ENCODE results near the gene ATL3. TPM values are rescaled to one million over a fixed set of nuclear protein-coding genes. Genes with fewer than 3 reads are reported as not detected.
"Not testable (repeated sequence)": the region's sequence is repeated elsewhere in the genome, so short reads cannot be mapped to it uniquely, and the experiment has no call there.

Gene ATL3
- total and polyA plus RNA-seq, 7 experiments from 2014 or later = 13.8 to 33.3 (median 26.8) TPM

DNA sequence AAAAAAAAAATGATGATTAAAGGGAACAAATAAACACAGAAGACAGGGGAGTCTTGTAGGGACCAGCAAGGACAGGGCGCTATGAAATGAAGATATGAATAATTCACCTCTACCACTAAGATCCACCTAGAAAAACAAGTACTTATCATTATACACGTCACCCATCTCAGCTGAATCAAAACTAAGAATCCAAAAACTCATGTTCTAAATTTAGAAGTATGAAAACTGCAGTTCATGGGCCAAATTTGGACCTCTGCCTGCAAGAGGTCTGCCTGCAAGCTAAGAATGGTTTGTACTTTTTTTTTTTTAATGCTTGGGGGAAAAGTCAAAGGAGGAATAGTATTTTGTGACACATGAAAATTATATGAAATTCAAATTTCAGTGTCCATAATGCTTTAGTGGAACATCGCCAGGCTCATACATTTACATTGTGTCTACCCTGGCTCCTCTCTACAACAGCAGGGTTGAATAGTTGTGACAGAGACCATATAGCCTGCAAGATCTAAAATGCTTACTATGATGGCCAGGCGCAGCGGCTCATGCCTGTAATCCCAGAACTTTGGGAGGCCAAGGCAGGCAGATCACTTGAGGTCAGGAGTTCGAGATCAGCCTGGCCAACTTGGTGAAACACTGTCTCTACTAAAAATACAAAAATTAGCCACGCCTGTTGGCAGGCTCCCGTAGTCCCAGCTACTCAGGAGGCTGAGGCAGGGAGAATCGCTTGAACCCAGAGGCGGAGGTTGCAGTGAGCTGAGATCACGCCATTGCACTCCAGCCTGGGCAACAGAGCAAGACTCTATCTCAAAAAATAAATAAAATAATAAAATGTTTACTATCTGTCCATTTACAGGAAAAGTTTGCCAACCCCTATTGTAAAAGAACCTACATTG lies 68.6 kb downstream of the ATL3 start:
- H3K27ac Mint-ChIP-seq; intact Hi-C loops (cut with micrococcal nuclease); CTCF ChIA-PET; ATAC-seq; H3K36me3 Mint-ChIP-seq; H3K9me3 ChIP-seq (ENCODE audit: control insufficient read depth in 2 of 3, low read length in 3 of 3); H3K4me3 ChIP-seq (ENCODE audit: low read length); H3K27me3 Mint-ChIP-seq; H3K27ac ChIP-seq (ENCODE audit: low read depth, low read length); H3K4me3 Mint-ChIP-seq; DNase-seq; H3K9me3 Mint-ChIP-seq; H3K27me3 ChIP-seq (ENCODE audit: control insufficient read depth in 2 of 2, insufficient read depth in 2 of 2, low read length in 2 of 2); H3K4me1 ChIP-seq (ENCODE audit: control insufficient read depth in 2 of 2, insufficient read depth in 2 of 2, low read length in 2 of 2); H3K36me3 ChIP-seq (ENCODE audit: control insufficient read depth in 2 of 3, insufficient read depth in 3 of 3, low read length in 3 of 3); H3K4me1 Mint-ChIP-seq: not testable (repeated sequence)
- POLR2A ChIA-PET = interaction anchor here (0.7 kb wide), 1 partner anchor 10 kb away, joined by 3 read pairs; no protein-coding TSS in a partner anchor

GRCh38 chr11:63599211-63600122 lies 71.7 kb downstream of the ATL3 start:
- Mint-ChIP-seq H3K36me3 (peaks cover 0 to 6% (median 0%) of the 10 kb centered on the region in 5 donors), H3K4me3 (no peak overlapping the region), H3K4me1 (peaks cover 0 to 6% (median 0%) of the 10 kb centered on the region in 7 donors), H3K27ac (peak overlapping the region in 1 of 9 donors; percentile 23), H3K9me3 (no peaks in the 10 kb centered on the region), H3K27me3 (peaks cover 0 to 2% (median 0%) of the 10 kb centered on the region in 5 donors)
- H3K9me3 ChIP-seq (ENCODE audit: control insufficient read depth in 2 of 3, low read length in 3 of 3) = no peaks in the 10 kb centered on the region
- H3K27ac ChIP-seq (ENCODE audit: low read depth, low read length) = no peak overlapping the region
- POLR2A ChIA-PET = no interaction called here
- DNase-seq = no peak
- H3K4me3 ChIP-seq (ENCODE audit: low read length) = no peak overlapping the region
- CTCF ChIA-PET = no interaction called here
- H3K27me3 ChIP-seq (ENCODE audit: control insufficient read depth in 2 of 2, insufficient read depth in 2 of 2, low read length in 2 of 2) = no peaks in the 10 kb centered on the region
- H3K4me1 ChIP-seq (ENCODE audit: control insufficient read depth in 2 of 2, insufficient read depth in 2 of 2, low read length in 2 of 2) = no peaks in the 10 kb centered on the region
- intact Hi-C loops (cut with micrococcal nuclease) = no loop called here
- ATAC-seq = no peak
- no peaks in the 10 kb centered on the region for H3K36me3 ChIP-seq (ENCODE audit: control insufficient read depth in 2 of 3, insufficient read depth in 3 of 3, low read length in 3 of 3)

DNA sequence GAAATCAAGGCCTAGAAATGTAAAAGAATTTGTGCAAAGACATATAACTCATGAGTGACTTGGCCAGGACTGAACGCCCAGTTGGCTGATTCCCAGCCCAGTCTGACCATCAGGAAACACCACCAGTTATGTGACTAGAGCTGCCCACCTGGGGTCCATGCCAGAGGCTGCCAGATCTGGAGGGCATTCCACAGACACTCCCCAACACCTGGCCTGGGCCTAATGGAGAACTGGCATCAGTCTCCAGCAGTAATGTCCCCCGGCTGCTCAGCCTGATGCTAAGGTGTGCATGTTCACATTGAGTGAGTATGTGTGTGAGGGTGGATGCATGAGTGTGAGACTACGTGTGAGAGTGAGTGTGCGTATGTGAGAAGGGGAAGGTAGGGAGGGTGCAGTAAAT lies 72.6 kb downstream of the ATL3 start:
- no peaks in the 10 kb centered on the region for H3K27me3 ChIP-seq (ENCODE audit: control insufficient read depth in 2 of 2, insufficient read depth in 2 of 2, low read length in 2 of 2)
- DNase-seq = no peak
- ATAC-seq = no peak
- no peak overlapping the region for H3K27ac ChIP-seq (ENCODE audit: low read depth, low read length)
- intact Hi-C loops (cut with micrococcal nuclease) = no loop called here
- peaks cover 0 to 2% (median 0%) of the 10 kb centered on the region in 5 donors for H3K27me3 Mint-ChIP-seq
- peaks cover 0 to 5% (median 2%) of the 10 kb centered on the region in 7 donors for H3K4me1 Mint-ChIP-seq
- no peaks in the 10 kb centered on the region for H3K36me3 ChIP-seq (ENCODE audit: control insufficient read depth in 2 of 3, insufficient read depth in 3 of 3, low read length in 3 of 3)
- H3K36me3 Mint-ChIP-seq = peaks cover 0 to 6% (median 0%) of the 10 kb centered on the region in 5 donors
- CTCF ChIA-PET = no interaction called here
- H3K4me3 ChIP-seq (ENCODE audit: low read length) = no peak overlapping the region
- no peak overlapping the region for H3K4me3 Mint-ChIP-seq
- H3K9me3 ChIP-seq (ENCODE audit: control insufficient read depth in 2 of 3, low read length in 3 of 3) = no peaks in the 10 kb centered on the region
- no peaks in the 10 kb centered on the region for H3K9me3 Mint-ChIP-seq
- no peaks in the 10 kb centered on the region for H3K4me1 ChIP-seq (ENCODE audit: control insufficient read depth in 2 of 2, insufficient read depth in 2 of 2, low read length in 2 of 2)
- peak overlapping the region in 2 of 9 donors; percentile 34 to 76 for H3K27ac Mint-ChIP-seq
- POLR2A ChIA-PET = no interaction called here

DNA sequence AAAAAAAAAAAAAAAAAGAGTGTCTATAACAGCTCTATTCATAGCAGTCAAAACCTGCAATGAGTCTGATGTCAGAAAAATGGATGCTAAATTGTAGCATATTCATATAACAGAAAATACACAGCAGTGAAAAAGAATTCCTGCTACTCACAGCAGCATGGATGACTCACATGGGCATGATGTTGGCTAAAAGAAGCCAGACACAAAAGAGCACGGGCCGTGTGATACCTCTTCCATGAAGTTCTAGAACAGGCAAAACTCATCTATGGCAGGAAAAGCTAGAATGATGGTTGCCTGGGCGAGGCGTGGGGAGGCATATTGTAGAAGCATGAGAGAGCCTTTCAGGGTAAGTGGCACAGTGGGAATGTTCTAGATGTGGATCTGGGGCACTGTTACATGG lies 75.9 kb downstream of the ATL3 start:
- Mint-ChIP-seq H3K27me3 (peaks cover 0 to 2% (median 0%) of the 10 kb centered on the region in 5 donors), H3K4me3 (no peak overlapping the region), H3K27ac (no peak overlapping the region), H3K4me1 (peaks cover 0 to 5% (median 0%) of the 10 kb centered on the region in 7 donors), H3K36me3 (peaks cover 0 to 6% (median 4%) of the 10 kb centered on the region in 5 donors), H3K9me3 (no peaks in the 10 kb centered on the region)
- no peak for ATAC-seq
- no peaks in the 10 kb centered on the region for H3K9me3 ChIP-seq (ENCODE audit: control insufficient read depth in 2 of 3, low read length in 3 of 3)
- H3K27me3 ChIP-seq (ENCODE audit: control insufficient read depth in 2 of 2, insufficient read depth in 2 of 2, low read length in 2 of 2) = no peaks in the 10 kb centered on the region
- H3K27ac ChIP-seq (ENCODE audit: low read depth, low read length) = no peak overlapping the region
- H3K4me1 ChIP-seq (ENCODE audit: control insufficient read depth in 2 of 2, insufficient read depth in 2 of 2, low read length in 2 of 2) = no peaks in the 10 kb centered on the region
- DNase-seq = no peak
- ChIA-PET POLR2A (no interaction called here), CTCF (interaction anchor here (0.7 kb wide), 1 partner anchor 80 kb away, joined by 4 read pairs; no protein-coding TSS in a partner anchor)
- no peak overlapping the region for H3K4me3 ChIP-seq (ENCODE audit: low read length)
- H3K36me3 ChIP-seq (ENCODE audit: control insufficient read depth in 2 of 3, insufficient read depth in 3 of 3, low read length in 3 of 3) = no peaks in the 10 kb centered on the region
- intact Hi-C loops (cut with micrococcal nuclease) = no loop called here

DNA sequence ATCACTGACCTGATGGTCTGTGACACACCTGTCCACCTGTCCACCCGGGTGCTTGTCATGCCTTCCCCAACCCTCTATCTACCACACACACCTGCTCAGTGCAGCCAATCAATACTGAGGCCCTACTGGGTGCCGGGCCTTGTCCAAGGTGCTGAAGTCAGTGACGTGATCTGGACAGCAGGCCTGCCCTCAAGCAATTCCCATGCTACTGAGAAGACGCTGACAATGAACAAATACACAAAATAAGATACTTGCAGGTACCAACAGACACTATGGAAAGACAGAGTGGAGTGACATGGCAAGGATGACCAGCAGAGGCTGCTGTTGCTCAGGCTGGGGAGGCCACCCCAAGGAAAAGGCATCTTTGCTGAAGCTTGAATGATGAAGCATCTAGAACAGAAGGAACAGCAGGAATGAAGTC lies 78.2 kb downstream of the ATL3 start:
- Histone ChIP-seq H3K4me1 (ENCODE audit: control insufficient read depth in 2 of 2, insufficient read depth in 2 of 2, low read length in 2 of 2) (no peaks in the 10 kb centered on the region), H3K36me3 (ENCODE audit: control insufficient read depth in 2 of 3, insufficient read depth in 3 of 3, low read length in 3 of 3) (no peaks in the 10 kb centered on the region), H3K9me3 (ENCODE audit: control insufficient read depth in 2 of 3, low read length in 3 of 3) (no peaks in the 10 kb centered on the region), H3K4me3 (ENCODE audit: low read length) (no peak overlapping the region), H3K27ac (ENCODE audit: low read depth, low read length) (no peak overlapping the region), H3K27me3 (ENCODE audit: control insufficient read depth in 2 of 2, insufficient read depth in 2 of 2, low read length in 2 of 2) (no peaks in the 10 kb centered on the region)
- Mint-ChIP-seq H3K4me1 (peaks cover 0 to 2% (median 0%) of the 10 kb centered on the region in 7 donors), H3K27me3 (no peaks in the 10 kb centered on the region), H3K4me3 (no peak overlapping the region), H3K9me3 (peaks cover 0 to 1% (median 0%) of the 10 kb centered on the region in 11 donors), H3K27ac (no peak overlapping the region), H3K36me3 (peaks cover 2 to 10% (median 4%) of the 10 kb centered on the region in 5 donors)
- intact Hi-C loops (cut with micrococcal nuclease) = no loop called here
- CTCF ChIA-PET = no interaction called here
- DNase-seq (no peak), ATAC-seq (no peak)
- POLR2A ChIA-PET = no interaction called here

GRCh38 chr11:63590024-63590788 lies 81.0 kb downstream of the ATL3 start:
- no peak overlapping the region for H3K27ac ChIP-seq (ENCODE audit: low read depth, low read length)
- Mint-ChIP-seq H3K9me3 (peaks cover 0 to 8% (median 0%) of the 10 kb centered on the region in 11 donors), H3K27me3 (no peaks in the 10 kb centered on the region), H3K4me3 (no peak overlapping the region), H3K27ac (no peak overlapping the region), H3K4me1 (peaks cover 0 to 2% (median 0%) of the 10 kb centered on the region in 7 donors), H3K36me3 (peaks cover 3 to 6% (median 5%) of the 10 kb centered on the region in 5 donors)
- POLR2A ChIA-PET = no interaction called here
- no peaks in the 10 kb centered on the region for H3K36me3 ChIP-seq (ENCODE audit: control insufficient read depth in 2 of 3, insufficient read depth in 3 of 3, low read length in 3 of 3)
- H3K4me3 ChIP-seq (ENCODE audit: low read length) = no peak overlapping the region
- CTCF ChIA-PET = interaction anchor here (0.6 kb wide), 1 partner anchor 654 kb away, joined by 4 read pairs; no protein-coding TSS in a partner anchor
- no peaks in the 10 kb centered on the region for H3K27me3 ChIP-seq (ENCODE audit: control insufficient read depth in 2 of 2, insufficient read depth in 2 of 2, low read length in 2 of 2)
- ATAC-seq = no peak
- DNase-seq = no peak
- no peaks in the 10 kb centered on the region for H3K9me3 ChIP-seq (ENCODE audit: control insufficient read depth in 2 of 3, low read length in 3 of 3)
- intact Hi-C loops (cut with micrococcal nuclease) = no loop called here
- no peaks in the 10 kb centered on the region for H3K4me1 ChIP-seq (ENCODE audit: control insufficient read depth in 2 of 2, insufficient read depth in 2 of 2, low read length in 2 of 2)

Measured in naive thymus-derived CD4-positive, alpha-beta T cell (primary cell).